HG03175 (cell line): ENCODE measurements around the gene HSD11B2.

ENCODE experiments used
- ATAC-seq: cut with Tn5 transposase; IDR thresholded peaks from one replicate; pipeline ENCODE4 v1.9.1; 2021; ENCODE audit warnings: mild to moderate bottlenecking, moderate library complexity; ENCODE audit not compliant: unreplicated experiment

The HSD11B2 gene

GRCh38 chr16:67430977-67431774 is at the start of gene HSD11B2:
HSD11B2 (plus strand) TSS chr16:67431121; CDS start chr16:67431249, 128 bp downstream.
- no peak for ATAC-seq

- no peak for ATAC-seq
These were observed 47.6 kb upstream of the HSD11B2 start for GRCh38 chr16:67383284-67383683.

- no peak for ATAC-seq
These were observed 46.0 kb upstream of the HSD11B2 start for GRCh38 chr16:67384778-67385510.

- no peak for ATAC-seq
These were observed 44.0 kb upstream of the HSD11B2 start for GRCh38 chr16:67386861-67387455.

GRCh38 chr16:67387479-67388079 is 43.3 kb upstream of the HSD11B2 start:
- ATAC-seq: no peak

GRCh38 chr16:67388191-67388590 is 42.7 kb upstream of the HSD11B2 start:
- ATAC-seq: no peak

GRCh38 chr16:67388591-67388990 is 42.3 kb upstream of the HSD11B2 start:
- no peak for ATAC-seq

- no peak for ATAC-seq
These were observed 40.8 kb upstream of the HSD11B2 start for GRCh38 chr16:67389911-67390815.

GRCh38 chr16:67390816-67391423 is 40.0 kb upstream of the HSD11B2 start:
- ATAC-seq: no peak

GRCh38 chr16:67391424-67392300 is 39.3 kb upstream of the HSD11B2 start:
- ATAC-seq: no peak

GRCh38 chr16:67392301-67393059 is 38.4 kb upstream of the HSD11B2 start:
- ATAC-seq: no peak

GRCh38 chr16:67393111-67393787 is 37.7 kb upstream of the HSD11B2 start, which contains the start of gene TPPP3:
TPPP3 (minus strand) TSS chr16:67393498; CDS start chr16:67391111, 2,387 bp downstream.
- ATAC-seq: no peak

- no peak for ATAC-seq
These were observed 37.1 kb upstream of the HSD11B2 start for GRCh38 chr16:67393788-67394154.

GRCh38 chr16:67394155-67395104 is 36.5 kb upstream of the HSD11B2 start:
- ATAC-seq: no peak

- ATAC-seq: no peak
These were observed 35.8 kb upstream of the HSD11B2 start for GRCh38 chr16:67395105-67395457.

- ATAC-seq: no peak
These were observed 35.3 kb upstream of the HSD11B2 start for GRCh38 chr16:67395458-67396158.
